ENCODE results near the gene ZSCAN9.

ZSCAN9 gene

GRCh38 chr6:28243946-28244345 is 18.9 kb downstream of the ZSCAN9 start:
- no peak for DNase-seq (ENCODE audit: insufficient read length, low spot score)
- FAIRE-seq, result no peak
- TF ChIP-seq POLR2A (IDR thresholded peaks at IDR 0.05; ENCODE audit: low read depth, low read length) (no peak), PAX5 (IDR thresholded peaks at IDR 0.05; ENCODE audit: insufficient read depth, low read length, severe bottlenecking) (no peak), SPI1 (IDR thresholded peaks at IDR 0.05; ENCODE audit: low read depth, low read length) (no peak), POU2F2 (IDR thresholded peaks at IDR 0.05; ENCODE audit: low read depth, low read length) (no peak), TAF1 (IDR thresholded peaks at IDR 0.05; ENCODE audit: low read depth, low read length) (no peak), POLR2AphosphoS5 (IDR thresholded peaks at IDR 0.05; ENCODE audit: low read depth, low read length) (no peak)

- DNase-seq (ENCODE audit: insufficient read length, low spot score) (no peak), FAIRE-seq (no peak)
- TF ChIP-seq SPI1 (IDR thresholded peaks at IDR 0.05; ENCODE audit: low read depth, low read length) (no peak), POU2F2 (IDR thresholded peaks at IDR 0.05; ENCODE audit: low read depth, low read length) (no peak), TAF1 (IDR thresholded peaks at IDR 0.05; ENCODE audit: low read depth, low read length) (no peak), POLR2AphosphoS5 (IDR thresholded peaks at IDR 0.05; ENCODE audit: low read depth, low read length) (no peak), POLR2A (IDR thresholded peaks at IDR 0.05; ENCODE audit: low read depth, low read length) (no peak), PAX5 (IDR thresholded peaks at IDR 0.05; ENCODE audit: insufficient read depth, low read length, severe bottlenecking) (no peak)
Measured at GRCh38 chr6:28245206-28245941, 20.3 kb downstream of the ZSCAN9 start.

DNA sequence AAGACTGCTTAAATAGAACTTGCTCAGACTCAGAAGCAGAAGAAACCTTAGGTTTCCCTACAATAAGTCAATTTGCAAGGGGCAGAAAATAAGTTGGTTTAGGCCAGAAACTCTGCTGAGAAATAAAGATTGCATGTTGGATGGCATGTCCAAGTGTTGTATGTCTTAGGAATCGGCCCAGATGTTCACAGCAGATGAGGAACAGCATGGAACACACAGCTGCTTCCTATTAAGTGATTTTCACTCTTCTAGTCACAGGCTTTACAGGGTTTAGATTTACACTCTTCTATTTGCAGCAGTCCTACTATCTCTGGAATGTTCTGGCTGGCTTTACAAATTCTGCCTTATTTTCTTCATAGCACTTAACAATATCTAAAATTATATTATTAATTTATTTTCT is 23.8 kb downstream of the ZSCAN9 start:
- no peak for TF ChIP-seq TAF1 (IDR thresholded peaks at IDR 0.05; ENCODE audit: low read depth, low read length)
- no peak for TF ChIP-seq POU2F2 (IDR thresholded peaks at IDR 0.05; ENCODE audit: low read depth, low read length)
- TF ChIP-seq SPI1 (IDR thresholded peaks at IDR 0.05; ENCODE audit: low read depth, low read length), result no peak
- no peak for TF ChIP-seq PAX5 (IDR thresholded peaks at IDR 0.05; ENCODE audit: insufficient read depth, low read length, severe bottlenecking)
- TF ChIP-seq POLR2AphosphoS5 (IDR thresholded peaks at IDR 0.05; ENCODE audit: low read depth, low read length), result no peak
- FAIRE-seq (no peak), DNase-seq (ENCODE audit: insufficient read length, low spot score) (no peak)

GRCh38 chr6:28250747-28251146 is 25.7 kb downstream of the ZSCAN9 start:
- FAIRE-seq, result no peak
- no peak for TF ChIP-seq PAX5 (IDR thresholded peaks at IDR 0.05; ENCODE audit: insufficient read depth, low read length, severe bottlenecking)
- TF ChIP-seq POU2F2 (IDR thresholded peaks at IDR 0.05; ENCODE audit: low read depth, low read length), result no peak
- DNase-seq (ENCODE audit: insufficient read length, low spot score), result no peak

DNA sequence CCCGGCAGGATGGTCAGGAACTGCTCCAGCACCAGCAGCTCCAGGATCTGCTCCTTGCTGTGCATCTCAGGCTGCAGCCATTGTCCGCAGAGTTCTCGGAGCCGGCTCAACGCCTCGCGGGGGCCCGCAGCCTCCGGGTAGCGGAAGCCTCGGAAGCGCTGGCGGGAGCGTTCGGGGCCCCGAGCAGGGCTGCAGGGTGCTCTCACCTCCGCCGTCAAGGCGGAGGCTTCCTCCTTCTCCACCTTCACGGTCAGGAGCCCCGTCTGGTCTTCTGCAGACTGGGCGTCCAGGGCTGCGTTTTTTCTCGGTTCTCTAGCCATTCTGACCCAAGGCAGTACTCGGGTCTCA is 26.6 kb downstream of the ZSCAN9 start:
- FAIRE-seq (no peak), DNase-seq (ENCODE audit: insufficient read length, low spot score) (no peak)
- TF ChIP-seq SPI1 (IDR thresholded peaks at IDR 0.05; ENCODE audit: low read depth, low read length) (no peak), POLR2AphosphoS5 (IDR thresholded peaks at IDR 0.05; ENCODE audit: low read depth, low read length) (no peak), PAX5 (IDR thresholded peaks at IDR 0.05; ENCODE audit: insufficient read depth, low read length, severe bottlenecking) (no peak), POU2F2 (IDR thresholded peaks at IDR 0.05; ENCODE audit: low read depth, low read length) (no peak), POLR2A (IDR thresholded peaks at IDR 0.05; ENCODE audit: low read depth, low read length) (no peak), TAF1 (IDR thresholded peaks at IDR 0.05; ENCODE audit: low read depth, low read length) (no peak)

DNA sequence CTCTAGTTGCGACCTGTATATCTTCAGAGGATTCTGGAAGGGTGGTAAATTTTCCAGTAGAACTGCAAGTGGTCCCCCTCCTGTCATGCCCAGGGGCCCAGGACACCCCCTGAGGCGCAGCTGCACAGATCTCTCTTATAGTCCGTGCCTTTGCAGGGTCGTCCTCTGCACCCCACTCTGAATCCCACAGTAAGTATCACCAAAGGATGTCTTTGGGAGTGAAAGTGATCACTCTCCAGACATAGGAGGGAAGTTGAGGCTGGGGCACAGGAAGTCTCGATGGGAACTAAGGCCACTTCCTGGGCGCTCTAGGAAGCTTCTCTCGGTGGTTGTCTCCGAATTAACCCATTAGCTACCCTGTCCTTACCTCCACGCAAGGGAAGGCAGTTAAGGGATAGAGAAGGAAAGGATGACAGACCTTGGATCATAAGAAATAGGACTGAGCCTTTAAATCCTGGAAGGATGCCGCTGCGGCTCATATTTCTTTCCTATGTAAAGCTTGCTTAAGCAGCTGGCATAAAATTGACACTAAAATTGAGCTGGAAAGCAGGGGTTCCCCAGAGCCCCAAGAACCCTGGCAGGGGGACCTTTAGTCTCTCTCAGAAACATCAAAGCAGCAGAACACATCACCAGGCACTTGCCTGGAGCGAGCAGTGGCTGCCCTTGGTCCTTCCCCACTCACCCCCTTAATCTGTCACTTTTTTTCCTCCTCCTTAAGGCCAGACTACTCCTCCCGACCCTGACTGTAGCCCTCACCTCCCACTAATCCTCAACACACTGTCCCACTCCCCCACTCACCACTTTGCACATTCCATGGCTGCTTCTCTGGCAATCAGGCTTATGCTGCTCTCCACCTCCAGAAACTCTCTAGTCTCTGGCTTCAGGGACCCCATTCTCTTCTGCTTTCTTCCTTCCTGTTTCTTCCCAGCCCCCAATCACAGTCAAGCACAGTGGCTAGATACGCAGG is 27.2 kb downstream of the ZSCAN9 start, which contains the start of gene ZKSCAN4:
TSS of gene ZKSCAN4 (minus strand) at position 261 of the 967 bp plus-strand sequence. CDS start 289 bp downstream, outside the sequence.
- FAIRE-seq (peak; percentile 80), DNase-seq (ENCODE audit: insufficient read length, low spot score) (peak; percentile 49)
- TF ChIP-seq PAX5 (IDR thresholded peaks at IDR 0.05; ENCODE audit: insufficient read depth, low read length, severe bottlenecking) (no peak), POU2F2 (IDR thresholded peaks at IDR 0.05; ENCODE audit: low read depth, low read length) (0 out of 2 replicates have a peak, but pooled peaks have one; percentile 46), TAF1 (IDR thresholded peaks at IDR 0.05; ENCODE audit: low read depth, low read length) (peak; percentile 84; the same call in 1 of the 2 replicates), POLR2A (IDR thresholded peaks at IDR 0.05; ENCODE audit: low read depth, low read length) (peak; percentile 16; the same call in 1 of the 2 replicates), SPI1 (IDR thresholded peaks at IDR 0.05; ENCODE audit: low read depth, low read length) (peak; percentile 57; the same call in 1 of the 2 replicates), POLR2AphosphoS5 (IDR thresholded peaks at IDR 0.05; ENCODE audit: low read depth, low read length) (no peak)

DNA sequence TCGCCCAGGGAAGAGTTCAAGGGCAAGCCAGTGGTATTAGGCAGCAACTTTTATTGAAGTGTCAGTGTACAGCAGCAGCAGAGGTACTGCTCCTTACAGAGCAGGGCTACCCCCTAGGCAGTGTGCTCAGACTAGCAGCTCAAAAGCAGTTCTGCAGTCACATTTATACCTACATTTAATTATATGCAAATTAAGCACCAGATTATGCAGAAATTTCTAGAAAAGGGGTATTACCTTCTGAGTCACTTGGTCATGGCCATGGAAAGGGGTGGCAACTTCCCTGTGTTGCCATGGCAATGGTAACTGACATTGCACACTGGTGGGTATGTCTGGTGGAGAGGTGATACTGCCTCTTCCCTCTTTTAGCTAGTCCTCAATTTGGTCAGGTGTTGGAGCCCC is 29.0 kb downstream of the ZSCAN9 start:
- DNase-seq (ENCODE audit: insufficient read length, low spot score), result no peak
- TF ChIP-seq POU2F2 (IDR thresholded peaks at IDR 0.05; ENCODE audit: low read depth, low read length), result 0 out of 2 replicates have a peak, but pooled peaks have one; percentile 19
- no peak for TF ChIP-seq SPI1 (IDR thresholded peaks at IDR 0.05; ENCODE audit: low read depth, low read length)
- TF ChIP-seq POLR2AphosphoS5 (IDR thresholded peaks at IDR 0.05; ENCODE audit: low read depth, low read length), result peak; percentile 30; the same call in 1 of the 2 replicates
- TF ChIP-seq POLR2A (IDR thresholded peaks at IDR 0.05; ENCODE audit: low read depth, low read length), result peak; percentile 81
- peak; percentile 20; the same call in 1 of the 2 replicates for TF ChIP-seq TAF1 (IDR thresholded peaks at IDR 0.05; ENCODE audit: low read depth, low read length)
- TF ChIP-seq PAX5 (IDR thresholded peaks at IDR 0.05; ENCODE audit: insufficient read depth, low read length, severe bottlenecking), result no peak
- no peak for FAIRE-seq

DNA sequence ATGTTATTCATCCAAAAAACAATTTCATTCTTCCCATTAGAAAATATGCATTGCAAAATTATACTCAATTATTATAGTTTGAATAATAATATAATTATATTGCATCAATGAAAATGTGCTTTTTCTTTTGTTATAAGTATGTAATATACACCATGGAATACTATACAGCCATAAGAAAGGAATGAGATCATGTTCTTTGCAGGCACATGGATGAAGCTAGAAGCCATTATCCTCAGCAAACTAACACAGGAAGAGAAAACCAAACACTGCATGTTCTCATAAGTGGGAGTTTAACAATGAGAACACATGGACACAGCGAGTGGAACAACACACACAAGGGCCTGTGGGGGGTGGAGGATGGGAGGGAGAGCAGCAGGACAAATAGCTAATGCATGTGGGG is 32.0 kb downstream of the ZSCAN9 start:
- no peak for TF ChIP-seq TAF1 (IDR thresholded peaks at IDR 0.05; ENCODE audit: low read depth, low read length)
- TF ChIP-seq SPI1 (IDR thresholded peaks at IDR 0.05; ENCODE audit: low read depth, low read length), result no peak
- no peak for TF ChIP-seq POLR2AphosphoS5 (IDR thresholded peaks at IDR 0.05; ENCODE audit: low read depth, low read length)
- TF ChIP-seq POU2F2 (IDR thresholded peaks at IDR 0.05; ENCODE audit: low read depth, low read length), result no peak
- TF ChIP-seq PAX5 (IDR thresholded peaks at IDR 0.05; ENCODE audit: insufficient read depth, low read length, severe bottlenecking), result no peak
- no peak for TF ChIP-seq POLR2A (IDR thresholded peaks at IDR 0.05; ENCODE audit: low read depth, low read length)

More for the DNA sequence above, 32.0 kb downstream of the ZSCAN9 start:
- no peak for FAIRE-seq
- DNase-seq (ENCODE audit: insufficient read length, low spot score), result no peak

Data from GM12891 (cell line).